KBM-7 (cell line): ENCODE results near the gene PRSS33.

Experiments
- DNase-seq: peaks from one replicate; pipeline ENCODE4 v3.0.0-alpha.2; 2015
- in situ Hi-C: fragments of 300-500 bp; cut with MboI; formaldehyde crosslinking; loops from 2 replicates; pipeline ENCODE4 v1.14.3; 2020; ENCODE audit warnings: low sequenced_read_pairs, low pct_unique_long_range_greater_than_20kb, mixed read lengths

Gene PRSS33

GRCh38 chr16:2749936-2750335 is 37.4 kb downstream of the PRSS33 start:
- in situ Hi-C loops = no loop called here
- DNase-seq = no peak

GRCh38 chr16:2749476-2749875 is 37.9 kb downstream of the PRSS33 start:
- no peak for DNase-seq
- in situ Hi-C loops = no loop called here

DNA sequence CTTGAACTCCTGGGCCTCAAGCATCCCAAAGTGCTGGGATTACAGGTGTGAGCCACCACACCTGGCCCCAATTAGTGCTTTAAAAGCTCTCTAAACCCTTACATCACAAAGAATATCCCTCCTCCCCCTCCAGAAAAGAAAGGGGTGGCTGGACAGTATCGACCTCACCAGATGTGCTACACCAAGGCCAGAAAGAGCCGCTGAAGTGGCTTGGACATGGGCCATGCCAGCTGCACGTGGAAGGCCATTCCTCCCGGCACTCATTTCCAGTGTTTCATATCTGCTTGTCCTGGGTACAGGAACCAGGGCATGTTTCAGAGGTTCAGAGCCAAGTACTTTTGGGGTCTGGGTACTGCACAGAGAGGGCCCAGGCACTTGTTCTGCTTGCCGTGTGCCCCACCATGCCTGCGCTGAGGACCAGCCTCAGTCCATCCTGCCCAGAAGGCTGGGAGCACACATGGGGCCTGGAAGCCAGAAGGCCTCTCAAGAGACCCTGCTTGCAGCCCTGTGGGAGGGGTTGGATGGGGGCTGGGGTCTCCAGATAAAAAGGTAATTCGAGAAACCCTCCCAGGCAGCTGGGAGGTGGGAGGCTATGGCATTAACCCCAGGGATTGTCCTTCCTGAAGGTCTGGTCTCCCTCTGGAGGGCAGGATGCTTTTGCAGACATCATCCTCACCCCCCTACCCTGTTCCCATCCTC is 38.5 kb downstream of the PRSS33 start:
- DNase-seq = no peak
- in situ Hi-C loops = no loop called here

DNA sequence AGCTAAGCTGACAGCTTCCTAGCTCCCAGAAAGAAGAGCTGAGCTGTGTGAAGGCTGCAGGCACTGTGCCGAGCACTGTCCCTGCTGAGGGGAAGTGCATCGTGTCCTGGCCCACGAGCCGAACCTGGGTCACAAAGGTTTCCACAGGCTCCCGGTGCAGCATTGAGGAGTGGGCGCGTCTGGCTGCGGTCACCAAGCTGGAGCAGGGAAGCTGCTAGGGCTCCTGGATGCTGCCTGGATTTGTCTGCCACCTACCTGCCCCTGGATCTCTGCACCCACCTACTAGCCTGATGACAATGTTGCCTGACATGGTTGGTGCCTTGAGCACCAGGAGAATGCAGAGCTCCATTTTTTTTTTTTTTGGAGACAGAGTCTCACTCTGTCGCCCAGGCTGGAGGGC is 41.4 kb downstream of the PRSS33 start:
- no peak for DNase-seq
- in situ Hi-C loops = no loop called here

DNA sequence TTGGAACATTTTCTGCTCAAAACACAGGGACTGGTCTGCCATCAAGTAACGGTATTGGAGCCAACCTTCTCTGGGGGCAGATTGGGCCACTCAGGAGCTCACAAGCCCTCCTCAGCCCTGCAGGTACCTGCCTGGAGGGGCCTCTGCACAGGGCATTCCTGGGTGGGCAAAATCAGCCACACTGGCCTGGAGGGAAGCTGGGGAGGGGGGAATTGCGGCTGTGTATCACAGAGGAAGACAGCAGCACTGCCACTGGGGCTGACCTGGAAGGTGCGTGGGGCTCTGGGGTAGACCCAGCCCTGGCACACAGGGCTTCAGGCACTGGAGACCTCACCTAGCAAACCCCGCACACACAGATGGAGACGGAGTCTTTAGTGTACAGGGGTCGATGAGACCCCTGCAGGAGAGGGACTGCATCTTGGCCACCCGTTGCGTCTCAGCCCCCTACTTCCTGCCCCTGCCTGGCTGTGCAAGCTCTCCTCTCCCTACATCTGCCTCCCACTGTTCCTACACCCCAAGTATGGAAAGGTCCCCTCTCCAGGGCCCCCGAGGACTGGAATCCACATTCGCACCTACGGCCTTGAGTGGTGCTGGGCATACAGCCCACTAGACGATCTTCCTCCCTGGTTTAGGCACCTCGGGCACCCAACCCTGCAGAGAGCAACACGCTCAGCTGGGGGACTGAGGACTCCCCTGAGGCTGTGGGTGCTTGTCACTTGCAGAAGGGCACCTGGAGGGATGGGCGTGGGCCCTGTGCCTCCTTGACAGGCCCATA is 42.1 kb downstream of the PRSS33 start:
- DNase-seq = no peak

DNA sequence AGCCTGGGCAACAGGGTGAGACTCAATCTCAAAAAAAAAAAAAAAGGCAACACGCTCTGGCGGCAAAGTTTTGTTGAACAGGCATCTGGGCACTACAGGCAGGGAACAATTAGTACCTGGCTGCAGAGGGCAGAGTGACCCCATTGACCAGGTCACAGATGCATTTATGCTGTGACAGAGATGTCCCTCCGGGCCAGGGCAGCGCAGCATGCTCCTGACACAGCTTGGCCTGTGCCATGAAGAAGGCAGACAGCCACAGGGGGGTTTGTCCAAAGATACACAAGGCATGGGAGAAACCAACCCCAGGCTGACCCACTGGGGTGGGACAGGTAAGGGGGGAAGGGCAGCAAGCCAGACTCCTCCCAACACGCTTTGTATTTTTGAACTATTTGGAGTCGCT is 42.6 kb downstream of the PRSS33 start:
- in situ Hi-C loops = no loop called here
- no peak for DNase-seq

More for the DNA sequence above, 42.1 kb downstream of the PRSS33 start:
- in situ Hi-C loops = no loop called here

DNA sequence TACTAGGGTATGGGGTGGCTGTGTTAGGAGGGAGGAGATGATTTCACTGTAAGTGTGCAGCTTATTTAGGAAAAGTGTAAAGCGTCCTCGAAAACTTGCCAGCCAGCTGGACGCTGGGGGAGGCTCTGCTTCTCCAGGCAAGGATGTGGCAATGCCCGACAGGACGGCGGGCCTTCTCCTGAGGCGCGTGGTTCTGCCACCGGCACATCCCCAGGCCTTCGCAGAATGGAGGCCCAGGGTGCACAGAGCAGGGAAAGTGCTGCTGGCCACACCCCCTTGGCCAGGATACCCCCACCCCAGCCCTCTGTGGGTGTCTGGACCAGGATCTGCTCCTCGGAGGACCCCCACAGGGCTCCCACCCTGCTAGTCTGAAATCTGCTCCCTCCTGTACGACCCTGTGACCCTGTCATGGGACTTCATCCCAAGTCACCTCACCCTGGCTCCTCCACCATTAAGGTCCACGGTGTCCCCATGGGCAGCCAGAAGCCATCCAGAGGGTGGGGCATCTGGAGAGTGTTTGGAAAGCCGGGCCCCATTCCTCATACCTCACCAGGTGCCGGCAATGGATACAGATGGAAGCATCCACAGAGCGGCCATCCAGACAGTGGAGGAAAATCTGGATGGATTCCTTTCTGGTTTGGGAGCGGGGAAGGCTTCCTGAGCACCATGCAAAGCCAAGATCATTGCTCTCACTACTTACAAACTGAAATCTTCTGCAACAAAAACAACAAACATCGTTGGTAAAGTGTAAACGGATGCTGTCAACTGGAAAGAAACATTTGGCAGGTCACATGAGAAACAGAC is 44.2 kb downstream of the PRSS33 start:
- DNase-seq = no peak
- in situ Hi-C loops = no loop called here

DNA sequence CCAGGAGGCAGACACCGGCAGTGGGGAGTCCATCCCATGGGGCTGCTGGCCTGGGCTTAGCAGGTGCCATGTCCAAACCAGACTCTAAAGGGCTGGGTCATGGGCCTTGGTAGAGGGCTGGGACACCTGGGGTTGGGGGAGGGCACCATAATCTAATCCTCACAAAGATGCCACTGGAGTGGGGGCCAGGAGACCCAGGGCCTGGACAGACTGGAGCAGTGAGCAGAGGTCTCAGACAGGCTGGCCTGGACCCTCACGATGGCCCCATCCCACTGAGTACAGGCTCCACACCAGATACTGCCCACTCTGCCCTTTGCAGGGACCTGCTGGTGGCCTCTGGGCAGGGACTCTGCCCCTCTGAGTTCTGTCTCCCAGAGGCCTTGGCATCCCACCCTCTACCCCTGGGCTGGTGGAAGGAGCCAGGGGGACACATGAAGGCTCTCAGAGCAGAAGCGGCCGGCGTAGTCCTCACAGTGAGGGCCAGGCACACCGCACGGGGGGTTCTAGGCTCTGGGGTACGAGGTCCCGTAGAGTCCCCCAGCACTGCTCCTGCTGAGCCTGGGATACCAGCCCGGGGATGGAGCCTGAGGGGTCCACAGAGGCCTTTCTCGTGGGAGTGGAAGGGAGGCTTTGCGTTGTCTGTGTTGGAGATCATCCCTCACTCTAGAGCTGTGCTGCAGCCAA is 44.9 kb downstream of the PRSS33 start:
- in situ Hi-C loops = no loop called here
- DNase-seq = no peak

GRCh38 chr16:2741168-2741567 is 46.2 kb downstream of the PRSS33 start:
- in situ Hi-C loops = no loop called here
- no peak for DNase-seq

DNA sequence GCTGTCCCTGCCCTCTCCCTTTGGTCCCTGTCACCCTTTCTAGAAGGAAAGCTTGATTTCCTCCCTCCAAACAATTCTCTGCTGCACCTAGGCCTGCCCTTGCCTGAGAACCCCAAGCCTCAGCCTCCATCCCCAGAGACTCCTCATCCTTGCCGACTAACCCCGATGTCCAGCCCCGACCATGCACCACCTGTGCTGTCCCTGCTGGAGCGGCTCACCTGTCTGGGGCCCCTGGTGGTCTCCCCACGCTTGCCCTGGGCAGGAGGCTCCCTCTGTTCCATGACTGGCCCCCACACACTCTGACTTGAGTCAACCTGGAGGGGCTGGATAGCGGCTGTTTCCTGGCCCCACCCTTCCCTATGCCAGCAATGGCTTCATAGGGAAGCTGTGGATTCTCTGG is 46.9 kb downstream of the PRSS33 start:
- DNase-seq = no peak
- in situ Hi-C loops = no loop called here

- in situ Hi-C loops = no loop called here
- no peak for DNase-seq
Observed at GRCh38 chr16:2739625-2740430, 47.5 kb downstream of the PRSS33 start.

- in situ Hi-C loops = no loop called here
- DNase-seq = no peak
Observed at GRCh38 chr16:2738615-2739014, 48.7 kb downstream of the PRSS33 start.

- in situ Hi-C loops = no loop called here
Observed at GRCh38 chr16:2737895-2738418, 49.4 kb downstream of the PRSS33 start.

DNA sequence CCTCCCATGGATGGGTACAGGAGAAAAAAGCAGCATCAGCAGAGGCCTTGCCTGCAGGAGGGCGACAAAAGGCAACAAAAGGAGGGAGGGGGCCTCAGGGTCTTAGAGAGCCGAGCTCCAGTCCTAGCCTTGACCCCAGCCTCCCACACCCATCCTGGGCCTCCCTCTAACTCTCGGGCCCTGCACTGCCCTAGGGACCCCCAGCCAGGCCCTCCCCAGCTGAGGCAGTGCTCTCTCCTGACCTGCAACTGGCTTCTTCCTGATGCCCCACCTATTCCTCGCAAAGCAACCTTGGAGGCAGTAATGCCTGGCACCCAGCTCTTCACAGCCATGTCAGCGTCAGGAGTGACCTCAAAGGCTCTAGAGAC is 50.1 kb downstream of the PRSS33 start:
- in situ Hi-C loops = no loop called here
- no peak for DNase-seq

More at GRCh38 chr16:2737895-2738418, 49.4 kb downstream of the PRSS33 start:
- no peak for DNase-seq

DNA sequence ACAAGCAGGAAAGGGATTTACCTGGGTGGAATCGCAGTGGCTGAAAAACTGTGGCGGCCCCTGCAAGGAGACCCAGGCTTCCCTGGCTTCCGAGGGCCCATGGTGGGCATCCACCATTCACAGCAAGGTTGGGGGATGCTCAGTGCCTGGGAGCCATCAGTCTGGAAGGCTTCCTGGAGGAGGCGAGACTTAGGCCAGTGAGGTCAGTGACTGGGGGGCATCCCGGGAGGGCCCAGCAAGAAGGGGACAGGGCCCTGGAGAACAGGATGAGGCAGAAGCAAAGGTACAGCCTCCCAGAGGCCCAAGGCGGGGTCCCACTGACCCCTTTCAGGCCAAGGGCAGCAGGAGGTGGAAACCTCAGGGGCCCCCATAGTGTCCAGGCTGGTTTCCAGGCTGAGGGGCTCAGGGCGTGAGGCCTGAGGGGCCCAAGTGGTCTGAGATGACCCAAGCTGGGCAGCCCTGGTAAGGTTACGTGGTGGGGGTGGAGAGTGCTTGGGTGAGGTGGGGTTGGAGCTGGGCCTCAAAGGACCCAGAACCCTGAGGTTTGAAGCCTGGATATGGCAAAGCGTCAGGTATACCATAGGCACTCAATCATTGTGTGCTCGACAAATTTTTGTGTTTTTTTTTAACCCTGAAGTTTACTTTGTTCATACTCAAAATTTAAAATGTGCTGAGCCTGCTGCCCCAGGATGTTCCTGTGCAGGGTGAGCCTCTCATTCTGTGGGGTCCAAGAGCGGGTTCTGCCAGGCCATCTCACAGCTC is 50.7 kb downstream of the PRSS33 start:
- in situ Hi-C loops = no loop called here
- DNase-seq = no peak

- DNase-seq = no peak
- in situ Hi-C loops = no loop called here
Observed at GRCh38 chr16:2734844-2735515, 52.4 kb downstream of the PRSS33 start.
